ENCODE data around the gene NAGA.

NAGA gene

DNA sequence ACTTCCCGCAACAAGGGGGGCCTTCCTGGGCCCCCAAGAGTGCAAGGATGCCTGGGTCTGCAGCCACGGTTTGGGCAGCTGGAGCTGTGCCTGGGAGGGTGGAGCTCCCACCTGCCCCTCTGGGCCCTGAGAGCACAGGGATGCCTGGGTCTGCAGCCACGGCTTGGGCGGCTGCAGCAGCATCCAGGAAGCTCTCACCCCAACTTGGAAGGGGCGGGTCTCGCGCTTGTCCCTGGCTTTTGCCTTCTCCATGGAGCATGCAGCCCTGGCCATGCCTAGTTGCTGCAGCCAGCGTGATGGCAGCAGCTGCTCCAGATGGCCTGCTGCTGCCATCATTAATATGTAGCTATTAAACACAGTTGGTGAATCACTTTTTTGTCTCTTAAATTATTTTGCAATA lies 35.4 kb downstream of the NAGA start:
- no peak for DNase-seq

- DNase-seq, result no peak
These were observed 37.1 kb downstream of the NAGA start for GRCh38 chr22:42033263-42034181.

DNA sequence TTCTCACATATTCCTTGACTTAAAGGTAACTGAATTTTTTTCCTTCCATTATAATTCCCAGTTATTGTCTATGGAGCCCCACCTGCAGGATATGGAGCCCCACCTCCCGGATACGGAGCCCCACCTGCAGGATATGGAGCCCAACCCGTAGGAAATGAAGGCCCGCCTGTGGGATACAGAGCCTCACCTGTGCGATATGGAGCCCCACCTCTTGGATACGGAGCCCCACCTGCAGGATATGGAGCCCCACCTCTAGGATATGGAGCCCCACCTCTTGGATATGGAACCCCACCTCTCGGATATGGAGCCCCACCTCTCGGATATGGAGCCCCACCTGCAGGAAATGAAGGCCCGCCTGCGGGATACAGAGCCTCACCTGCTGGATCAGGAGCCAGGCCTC lies 43.9 kb downstream of the NAGA start:
- DNase-seq, result no peak

- no peak for DNase-seq
These were observed 45.2 kb downstream of the NAGA start for GRCh38 chr22:42025421-42025820.

GRCh38 chr22:42022162-42022847 lies 48.3 kb downstream of the NAGA start:
- DNase-seq, result no peak

GRCh38 chr22:42021571-42021970 lies 49.0 kb downstream of the NAGA start:
- DNase-seq, result no peak

DNA sequence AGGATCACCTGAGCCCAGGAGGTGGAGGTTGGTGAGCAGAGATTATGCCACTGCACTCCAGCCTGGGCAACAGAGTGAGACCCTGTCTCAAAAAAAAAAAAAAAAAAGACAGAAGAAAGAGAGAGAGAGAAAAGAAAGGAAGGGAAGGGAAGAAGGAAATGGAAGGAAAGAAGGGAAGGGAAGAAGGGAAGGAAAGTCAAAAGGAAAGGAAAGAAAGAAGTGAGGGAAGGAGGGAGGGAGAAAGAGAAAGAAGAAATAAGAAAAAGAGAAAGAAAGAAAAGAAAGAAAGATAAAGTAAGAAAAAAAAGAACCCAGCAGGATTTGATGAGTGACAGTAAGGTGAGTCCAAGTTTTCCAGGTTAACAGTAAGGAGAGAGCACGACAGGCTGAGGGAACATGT lies 52.4 kb downstream of the NAGA start:
- DNase-seq, result no peak

- DNase-seq, result no peak
These were observed 54.5 kb downstream of the NAGA start for GRCh38 chr22:42016111-42016510.

- no peak for DNase-seq
These were observed 57.2 kb downstream of the NAGA start for GRCh38 chr22:42013385-42013784.

DNA sequence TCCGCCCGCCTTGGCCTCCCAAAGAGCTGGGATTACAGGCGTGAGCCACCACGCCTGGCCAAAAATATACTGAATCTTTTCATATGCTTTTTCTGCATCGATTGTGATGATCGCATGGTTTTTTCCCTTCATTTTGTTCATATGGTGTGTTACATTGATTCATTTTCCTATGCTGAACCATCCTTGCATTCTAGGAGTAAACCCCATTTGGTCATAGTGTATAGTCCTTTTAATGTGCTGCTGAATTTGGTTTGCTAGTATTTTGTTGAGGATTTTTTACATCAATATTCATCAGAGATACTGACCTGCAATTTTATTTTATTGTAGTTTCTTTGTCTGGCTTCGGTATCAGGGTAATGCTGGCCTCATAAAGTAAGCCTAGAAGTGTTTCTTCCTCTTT lies 59.8 kb downstream of the NAGA start:
- no peak for DNase-seq

All from stimulated activated CD4-positive, alpha-beta T cell treated with anti-CD3 and anti-CD28 coated beads, Interleukin-2, amount 100 ng/mL, for 24 hours (primary cell).